Uterus (tissue), 2 donors: ENCODE results near the gene SCUBE1.

Source experiments
- CTCF ChIP-seq, 4 experiments: fragments of 200-600 bp in 2 of 4; fragments of 450-650 bp in 2 of 4; sonication (generic) in 2 of 4; IDR thresholded peaks; one replicate each; pipeline ENCODE4 v1.5.1; 2016 to 2019; ENCODE audit warnings: antibody characterized with exemption in 4 of 4, mild to moderate bottlenecking in 2 of 4, moderate library complexity in 1 of 4
- POLR2A ChIP-seq, 2 donors: fragments of 450-650 bp; IDR thresholded peaks; one replicate each; pipeline ENCODE4 v1.6.1; 2016; ENCODE audit warnings: antibody characterized with exemption in 2 of 2, mild to moderate bottlenecking in 1 of 2, moderate library complexity in 1 of 2

GRCh38 chr22:43334378-43334777 lies 8.8 kb downstream of the SCUBE1 start:
- TF ChIP-seq CTCF (IDR thresholded peaks at IDR 0.05) (no peak), POLR2A (IDR thresholded peaks at IDR 0.05) (no peak)
